ENCODE results near the gene PTPN3. TPM values are rescaled to one million over a fixed set of nuclear protein-coding genes. Genes with fewer than 3 reads are reported as not detected.

Gene PTPN3
- polyA plus RNA-seq, 3 donors: not detected

DNA sequence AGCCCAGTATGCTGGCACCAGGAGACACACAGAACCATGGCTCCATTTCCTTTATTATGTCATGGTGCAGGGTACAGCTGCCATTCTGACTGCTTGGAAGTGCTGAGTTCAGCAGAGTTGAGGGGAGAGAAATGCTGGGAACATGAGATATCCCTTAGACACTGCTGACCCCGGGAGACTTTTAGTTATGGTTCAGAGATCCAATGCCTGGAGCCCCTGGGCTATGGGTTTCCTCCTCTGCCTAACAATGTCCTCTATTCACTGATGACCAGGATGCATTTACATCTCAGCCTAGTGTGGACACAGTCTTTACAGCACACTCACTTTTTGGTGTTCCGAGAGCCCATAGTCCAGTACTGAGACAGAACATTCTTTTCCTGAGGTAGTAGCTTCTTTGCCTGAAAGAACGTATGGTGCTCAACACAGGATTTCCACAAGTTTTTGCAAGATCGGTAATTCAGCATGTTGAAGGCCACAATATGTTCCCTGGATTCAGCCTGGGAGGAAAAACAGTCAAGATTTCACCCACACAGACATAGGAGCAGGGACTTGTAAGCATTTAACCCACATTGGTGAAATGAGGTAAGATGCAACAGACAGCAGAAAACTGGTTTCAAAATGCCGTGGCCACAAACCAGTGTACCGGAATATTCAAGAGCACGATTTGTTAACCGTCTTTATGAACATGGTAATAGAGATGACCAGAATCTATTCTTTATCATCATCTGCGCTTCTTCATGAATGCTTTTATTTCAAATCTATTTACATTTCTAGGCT lies 71.3 kb downstream of the PTPN3 start:
- H3K27me3 Mint-ChIP-seq (ENCODE audit: low read depth in 3 of 3): peaks cover 25 to 35% (median 31%) of the 10 kb centered on the region in 3 donors
- Histone ChIP-seq H3K27me3 (ENCODE audit: control insufficient read depth in 2 of 2, insufficient read depth in 2 of 2, low read length in 2 of 2) (peaks cover 0 to 7% of the 10 kb centered on the region in 2 donors), H3K79me2 (ENCODE audit: insufficient read depth, low read length) (no peaks in the 10 kb centered on the region), H3K9me3 (replicated peaks in 1 of 2; ENCODE audit: control insufficient read depth in 1 of 2, insufficient read depth in 1 of 2, low read length in 2 of 2) (no peaks in the 10 kb centered on the region), H3K36me3 (replicated peaks in 1 of 2; ENCODE audit: control insufficient read depth in 1 of 2, insufficient read depth in 2 of 2, low read length in 2 of 2) (no peaks in the 10 kb centered on the region), H3K4me2 (replicated peaks; ENCODE audit: extremely low read depth, low read length, poor library complexity, severe bottlenecking) (no peak overlapping the region), H2AFZ (ENCODE audit: insufficient read depth, low read depth, low read length, poor library complexity, severe bottlenecking) (no peak overlapping the region), H3K4me3 (replicated peaks in 1 of 3; ENCODE audit: low read depth in 2 of 3, low read length in 3 of 3) (no peak overlapping the region), H3K4me1 (ENCODE audit: control insufficient read depth in 1 of 2, insufficient read depth in 2 of 2, low read length in 2 of 2) (no peaks in the 10 kb centered on the region), H3K27ac (ENCODE audit: low read depth in 1 of 2, low read length in 2 of 2) (no peak overlapping the region), H4K20me1 (ENCODE audit: insufficient read depth, low read length) (no peaks in the 10 kb centered on the region), H3K9ac (ENCODE audit: insufficient read depth, low read length, poor library complexity, severe bottlenecking) (no peak overlapping the region)
- intact Hi-C loops (cut with micrococcal nuclease): no loop called here
- H3K36me3 Mint-ChIP-seq: no peaks in the 10 kb centered on the region
- TF ChIP-seq CTCF (IDR thresholded peaks at IDR 0.05): no peak
- H3K9me3 Mint-ChIP-seq: peaks cover 0 to 2% (median 0%) of the 10 kb centered on the region in 7 donors
- H3K4me1 Mint-ChIP-seq: no peaks in the 10 kb centered on the region
- DNase-seq: no peak
- no peak overlapping the region for H3K4me3 Mint-ChIP-seq
- 93% methylated on average over 3 of the region's 9 CpGs for WGBS (ENCODE audit: insufficient coverage)
- H3K27ac Mint-ChIP-seq: peak overlapping the region in 1 of 7 donors; percentile 40

- Histone ChIP-seq H2AFZ (ENCODE audit: insufficient read depth, low read depth, low read length, poor library complexity, severe bottlenecking) (no peak overlapping the region), H3K9ac (ENCODE audit: insufficient read depth, low read length, poor library complexity, severe bottlenecking) (no peak overlapping the region), H3K36me3 (replicated peaks in 1 of 2; ENCODE audit: control insufficient read depth in 1 of 2, insufficient read depth in 2 of 2, low read length in 2 of 2) (no peaks in the 10 kb centered on the region), H3K79me2 (ENCODE audit: insufficient read depth, low read length) (no peaks in the 10 kb centered on the region), H3K27ac (ENCODE audit: low read depth in 1 of 2, low read length in 2 of 2) (no peak overlapping the region), H4K20me1 (ENCODE audit: insufficient read depth, low read length) (no peaks in the 10 kb centered on the region), H3K27me3 (ENCODE audit: control insufficient read depth in 2 of 2, insufficient read depth in 2 of 2, low read length in 2 of 2) (peaks cover 0 to 7% of the 10 kb centered on the region in 2 donors), H3K4me3 (replicated peaks in 1 of 3; ENCODE audit: low read depth in 2 of 3, low read length in 3 of 3) (no peak overlapping the region), H3K9me3 (replicated peaks in 1 of 2; ENCODE audit: control insufficient read depth in 1 of 2, insufficient read depth in 1 of 2, low read length in 2 of 2) (no peaks in the 10 kb centered on the region), H3K4me2 (replicated peaks; ENCODE audit: extremely low read depth, low read length, poor library complexity, severe bottlenecking) (no peak overlapping the region), H3K4me1 (ENCODE audit: control insufficient read depth in 1 of 2, insufficient read depth in 2 of 2, low read length in 2 of 2) (no peaks in the 10 kb centered on the region)
- peaks cover 24 to 37% (median 29%) of the 10 kb centered on the region in 3 donors for H3K27me3 Mint-ChIP-seq (ENCODE audit: low read depth in 3 of 3)
- DNase-seq: no peak
- no peak for TF ChIP-seq CTCF (IDR thresholded peaks at IDR 0.05)
- no peaks in the 10 kb centered on the region for H3K4me1 Mint-ChIP-seq
- H3K4me3 Mint-ChIP-seq: no peak overlapping the region
- intact Hi-C loops (cut with micrococcal nuclease): no loop called here
- no peak overlapping the region for H3K27ac Mint-ChIP-seq
- H3K36me3 Mint-ChIP-seq: no peaks in the 10 kb centered on the region
- H3K9me3 Mint-ChIP-seq: no peaks in the 10 kb centered on the region
These were observed 73.5 kb downstream of the PTPN3 start for GRCh38 chr9:109424618-109425017.

Measured in CD14-positive monocyte (primary cell).